VCaP (cell line): ENCODE results near the gene UBE2J1.
A peak's percentile ranks its signal among the peaks of the same experiment; 100 is the strongest.

Source experiments
- H3K27ac ChIP-seq: fragments of 450-650 bp; 2 replicates; pipeline ENCODE4 v1.5.1; 2017
- CTCF ChIP-seq: fragments of 450-650 bp; conservative IDR thresholded peaks from 2 replicates; pipeline ENCODE4 v1.5.1; 2017; ENCODE audit warnings: mild to moderate bottlenecking, moderate library complexity

Gene UBE2J1

GRCh38 chr6:89335164-89335563 lies 17.4 kb downstream of the UBE2J1 start:
- TF ChIP-seq CTCF: no peak
- H3K27ac ChIP-seq: peak overlapping the region; percentile 84

GRCh38 chr6:89330910-89331309 lies 21.6 kb downstream of the UBE2J1 start:
- TF ChIP-seq CTCF: no peak
- H3K27ac ChIP-seq: no peak overlapping the region

- no peak overlapping the region for H3K27ac ChIP-seq
- TF ChIP-seq CTCF: no peak
Measured at GRCh38 chr6:89328976-89329375, 23.5 kb downstream of the UBE2J1 start.

- no peak for TF ChIP-seq CTCF
- no peak overlapping the region for H3K27ac ChIP-seq
Measured at GRCh38 chr6:89324304-89324703, 28.2 kb downstream of the UBE2J1 start.

- no peak for TF ChIP-seq CTCF
- H3K27ac ChIP-seq: no peak overlapping the region
Measured at GRCh38 chr6:89323511-89323971, 29.0 kb downstream of the UBE2J1 start.

- no peak for TF ChIP-seq CTCF
- no peak overlapping the region for H3K27ac ChIP-seq
Measured at GRCh38 chr6:89321131-89321970, 31.2 kb downstream of the UBE2J1 start.

- no peak for TF ChIP-seq CTCF
- no peak overlapping the region for H3K27ac ChIP-seq
Measured at GRCh38 chr6:89320012-89320559, 32.4 kb downstream of the UBE2J1 start.
